ENCODE results near the gene POLR1E.

Gene POLR1E, protein sequence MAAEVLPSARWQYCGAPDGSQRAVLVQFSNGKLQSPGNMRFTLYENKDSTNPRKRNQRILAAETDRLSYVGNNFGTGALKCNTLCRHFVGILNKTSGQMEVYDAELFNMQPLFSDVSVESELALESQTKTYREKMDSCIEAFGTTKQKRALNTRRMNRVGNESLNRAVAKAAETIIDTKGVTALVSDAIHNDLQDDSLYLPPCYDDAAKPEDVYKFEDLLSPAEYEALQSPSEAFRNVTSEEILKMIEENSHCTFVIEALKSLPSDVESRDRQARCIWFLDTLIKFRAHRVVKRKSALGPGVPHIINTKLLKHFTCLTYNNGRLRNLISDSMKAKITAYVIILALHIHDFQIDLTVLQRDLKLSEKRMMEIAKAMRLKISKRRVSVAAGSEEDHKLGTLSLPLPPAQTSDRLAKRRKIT

DNA sequence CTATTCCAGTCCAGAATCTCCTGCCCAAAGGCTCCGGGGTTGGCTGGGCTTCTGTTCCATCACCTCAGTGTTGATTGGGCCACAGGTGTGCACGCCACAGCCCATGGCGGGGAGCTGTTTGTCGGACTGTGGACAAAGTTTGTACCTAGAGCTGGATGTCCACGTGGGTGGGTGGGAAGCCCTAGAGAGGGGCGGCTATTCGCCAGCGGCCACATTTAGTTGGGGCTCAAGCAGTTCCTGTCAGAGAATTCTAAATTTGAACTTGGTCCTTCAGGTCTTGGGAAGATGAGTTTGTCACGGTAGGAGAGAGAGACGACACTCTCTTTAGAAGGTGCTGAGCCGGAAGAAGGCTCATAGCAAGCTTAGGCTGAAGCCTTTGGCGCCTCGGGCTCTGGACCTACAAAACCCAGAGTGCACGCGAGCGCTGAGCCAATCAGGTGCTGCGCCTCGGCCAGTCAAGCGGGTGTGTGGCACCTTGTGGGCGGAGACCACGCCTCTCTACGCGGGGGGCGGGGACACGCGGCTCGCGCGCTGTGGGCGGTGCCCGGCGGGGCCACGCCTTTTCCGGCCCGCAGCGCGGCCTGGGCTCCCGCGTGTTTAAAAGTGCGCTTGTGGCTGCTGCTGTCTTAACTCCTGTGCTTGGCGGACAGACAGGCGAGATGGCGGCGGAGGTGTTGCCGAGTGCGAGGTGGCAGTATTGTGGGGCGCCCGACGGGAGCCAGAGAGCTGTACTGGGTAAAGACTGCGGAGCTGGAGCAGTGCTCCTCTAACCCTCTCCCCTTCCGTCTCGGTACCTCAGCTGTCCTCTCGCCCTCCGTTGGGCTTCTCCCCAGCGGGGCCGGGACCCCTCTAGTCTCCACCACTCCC, at the start of gene POLR1E:
Gene POLR1E (plus strand): TSS at position 560 of the 867 bp plus-strand sequence. CDS start 100 bp downstream, at position 660.
- DNase-seq: peak; percentile 92
- H3K27ac ChIP-seq (ENCODE audit: low read length): peak within 1 kb of the TSS; percentile 74
- H3K27me3 ChIP-seq (ENCODE audit: insufficient read depth, low read length, poor library complexity): no peaks in the 10 kb centered on the region
- peaks cover 29% of the 10 kb centered on the region for H3K79me2 ChIP-seq (ENCODE audit: insufficient read depth, low read length)
- H2AFZ ChIP-seq (ENCODE audit: low read depth, low read length): peak within 1 kb of the TSS; percentile 90
- no peaks in the 10 kb centered on the region for H3K9me3 ChIP-seq (ENCODE audit: insufficient read depth, low read length, severe bottlenecking)
- H3K36me3 ChIP-seq (ENCODE audit: insufficient read depth, low read length): peaks cover 32% of the 10 kb centered on the region; the same call in 1 of the 2 replicates
- ATAC-seq (ENCODE audit: insufficient read depth, low read depth): peak; percentile 94
- H3K9ac ChIP-seq (ENCODE audit: low read depth, low read length): peak within 1 kb of the TSS; percentile 74
- peak within 1 kb of the TSS; percentile 75 for H3K4me2 ChIP-seq (ENCODE audit: insufficient read depth, low read length)
- peaks cover 36% of the 10 kb centered on the region for H3K4me1 ChIP-seq (ENCODE audit: insufficient read depth, low read length)
- peak within 1 kb of the TSS; percentile 29 to 74; a peak in 3 of 4 replicates for H3K4me3 ChIP-seq (ENCODE audit: low read depth in 1 of 2, low read length in 2 of 2)
- peaks cover 4% of the 10 kb centered on the region; the same call in 1 of the 2 replicates for H4K20me1 ChIP-seq (ENCODE audit: insufficient read depth, low read length)
- TF ChIP-seq CTCF (IDR thresholded peaks at IDR 0.05; ENCODE audit: borderline replicate concordance, extremely low read depth, low read length, poor library complexity, severe bottlenecking) (no peak), EZH2 (IDR thresholded peaks at IDR 0.05; ENCODE audit: borderline replicate concordance, low read depth, low read length, severe bottlenecking) (no peak)

DNA sequence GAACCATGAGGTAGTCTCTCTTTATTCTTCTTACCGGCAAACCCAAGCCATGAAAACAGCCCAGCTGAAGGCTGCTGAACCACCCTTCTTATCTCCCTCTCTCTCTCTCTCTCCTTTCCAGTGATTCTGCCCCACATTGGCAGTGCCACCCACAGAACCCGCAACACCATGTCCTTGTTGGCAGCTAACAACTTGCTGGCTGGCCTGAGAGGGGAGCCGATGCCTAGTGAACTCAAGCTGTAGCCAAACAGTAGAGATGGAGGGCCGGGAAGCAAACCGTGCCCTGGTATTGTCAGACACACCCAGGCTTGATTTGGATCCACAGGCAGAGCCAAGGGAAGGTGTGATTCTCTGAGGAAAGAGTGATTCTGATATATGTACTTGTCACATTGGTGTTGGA, 49.2 kb upstream of the POLR1E start:
- TF ChIP-seq EZH2 (IDR thresholded peaks at IDR 0.05; ENCODE audit: borderline replicate concordance, low read depth, low read length, severe bottlenecking) (no peak), CTCF (IDR thresholded peaks at IDR 0.05; ENCODE audit: borderline replicate concordance, extremely low read depth, low read length, poor library complexity, severe bottlenecking) (no peak)
- no peak overlapping the region for H3K4me3 ChIP-seq (ENCODE audit: low read depth in 1 of 2, low read length in 2 of 2)
- H3K79me2 ChIP-seq (ENCODE audit: insufficient read depth, low read length): peaks cover 5% of the 10 kb centered on the region; the same call in 1 of the 2 replicates
- no peaks in the 10 kb centered on the region for H3K9me3 ChIP-seq (ENCODE audit: insufficient read depth, low read length, severe bottlenecking)
- no peaks in the 10 kb centered on the region for H3K4me1 ChIP-seq (ENCODE audit: insufficient read depth, low read length)
- H4K20me1 ChIP-seq (ENCODE audit: insufficient read depth, low read length): peaks cover 4% of the 10 kb centered on the region
- H3K27me3 ChIP-seq (ENCODE audit: insufficient read depth, low read length, poor library complexity): no peaks in the 10 kb centered on the region
- DNase-seq (no peak), ATAC-seq (ENCODE audit: insufficient read depth, low read depth) (no peak)
- peaks cover 86% of the 10 kb centered on the region for H3K36me3 ChIP-seq (ENCODE audit: insufficient read depth, low read length)
- H2AFZ ChIP-seq (ENCODE audit: low read depth, low read length): no peak overlapping the region
- H3K4me2 ChIP-seq (ENCODE audit: insufficient read depth, low read length): no peak overlapping the region
- no peak overlapping the region for H3K9ac ChIP-seq (ENCODE audit: low read depth, low read length)
- no peak overlapping the region for H3K27ac ChIP-seq (ENCODE audit: low read length)

- Histone ChIP-seq H3K27me3 (ENCODE audit: insufficient read depth, low read length, poor library complexity) (no peaks in the 10 kb centered on the region), H3K4me1 (ENCODE audit: insufficient read depth, low read length) (no peaks in the 10 kb centered on the region), H3K9ac (ENCODE audit: low read depth, low read length) (no peak overlapping the region), H3K4me2 (ENCODE audit: insufficient read depth, low read length) (no peak overlapping the region), H3K9me3 (ENCODE audit: insufficient read depth, low read length, severe bottlenecking) (no peaks in the 10 kb centered on the region), H3K4me3 (ENCODE audit: low read depth in 1 of 2, low read length in 2 of 2) (no peak overlapping the region), H4K20me1 (ENCODE audit: insufficient read depth, low read length) (peaks cover 9% of the 10 kb centered on the region), H2AFZ (ENCODE audit: low read depth, low read length) (no peak overlapping the region), H3K36me3 (ENCODE audit: insufficient read depth, low read length) (peaks cover 86% of the 10 kb centered on the region), H3K79me2 (ENCODE audit: insufficient read depth, low read length) (peaks cover 5% of the 10 kb centered on the region; the same call in 1 of the 2 replicates), H3K27ac (ENCODE audit: low read length) (no peak overlapping the region)
- DNase-seq: no peak
- no peak for TF ChIP-seq CTCF (IDR thresholded peaks at IDR 0.05; ENCODE audit: borderline replicate concordance, extremely low read depth, low read length, poor library complexity, severe bottlenecking)
- TF ChIP-seq EZH2 (IDR thresholded peaks at IDR 0.05; ENCODE audit: borderline replicate concordance, low read depth, low read length, severe bottlenecking): no peak
- no peak for ATAC-seq (ENCODE audit: insufficient read depth, low read depth)
Measured at GRCh38 chr9:37437010-37437409, 48.7 kb upstream of the POLR1E start.

All from DND-41 (cell line).